Activated CD8-positive, alpha-beta T cell treated with anti-CD3 and anti-CD28 coated beads for 36 hours (primary cell): Measurements from ENCODE around the gene RSRC1. TPM values are rescaled to one million over a fixed set of nuclear protein-coding genes. Genes with fewer than 3 reads are reported as not detected.

Source experiments
- ATAC-seq: fragments of 200-7000 bp; cut with Tn5 transposase; one replicate; pipeline ENCODE4 v1.10.0; 2021; ENCODE audit warnings: mild to moderate bottlenecking, moderate library complexity
- CTCF ChIA-PET: fragments of 350-600 bp; sonication (Branson Sonifier 250); formaldehyde crosslinking; loops from one replicate; lab custom pipeline; 2021; ENCODE audit warnings: antibody characterized with exemption; lab: Charles Lee
- POLR2A ChIA-PET: fragments of 350-600 bp; sonication (Branson Sonifier 250); formaldehyde crosslinking; loops from one replicate; lab custom pipeline; 2021; ENCODE audit warnings: antibody characterized with exemption; lab: Charles Lee
- DNase-seq: peaks from one replicate; pipeline ENCODE4 v3.0.0-alpha.2; 2020
- H3K27ac Mint-ChIP-seq: one replicate; pipeline ENCODE4 v1.8.0; 2021; ENCODE audit warnings: mild to moderate bottlenecking, mixed read lengths
- H3K27me3 Mint-ChIP-seq: one replicate; pipeline ENCODE4 v1.8.0; 2021; ENCODE audit warnings: mixed read lengths
- H3K36me3 Mint-ChIP-seq: one replicate; pipeline ENCODE4 v1.8.0; 2021; ENCODE audit warnings: low read depth, mixed read lengths
- H3K4me1 Mint-ChIP-seq: one replicate; pipeline ENCODE4 v1.8.0; 2021; ENCODE audit warnings: low read depth, mixed read lengths
- H3K4me3 Mint-ChIP-seq: one replicate; pipeline ENCODE4 v1.8.0; 2021; ENCODE audit warnings: mild to moderate bottlenecking, moderate library complexity, mixed read lengths
- H3K9me3 Mint-ChIP-seq: one replicate; pipeline ENCODE4 v1.8.0; 2021; ENCODE audit warnings: mixed read lengths
- intact Hi-C: fragments of 100-400 bp; cut with micrococcal nuclease; formaldehyde crosslinking; loops from one replicate; pipeline ENCODE4 v1.10.0; 2022
- total RNA-seq, 2 experiments: library from RNA; stranded (reverse); gene quantifications; one replicate each; pipeline ENCODE4 v1.2.3, GENCODE V29; 2021
- TF ChIP-seq, protein P1 (sequence below): fragments of 200-600 bp; IDR thresholded peaks from one replicate; pipeline ENCODE4 v1.8.0; 2022; ENCODE audit warnings: antibody characterized with exemption, mild to moderate bottlenecking

The RSRC1 gene
- total RNA-seq, 2 experiments from 2014 or later = 37.9 to 44.7 TPM

DNA sequence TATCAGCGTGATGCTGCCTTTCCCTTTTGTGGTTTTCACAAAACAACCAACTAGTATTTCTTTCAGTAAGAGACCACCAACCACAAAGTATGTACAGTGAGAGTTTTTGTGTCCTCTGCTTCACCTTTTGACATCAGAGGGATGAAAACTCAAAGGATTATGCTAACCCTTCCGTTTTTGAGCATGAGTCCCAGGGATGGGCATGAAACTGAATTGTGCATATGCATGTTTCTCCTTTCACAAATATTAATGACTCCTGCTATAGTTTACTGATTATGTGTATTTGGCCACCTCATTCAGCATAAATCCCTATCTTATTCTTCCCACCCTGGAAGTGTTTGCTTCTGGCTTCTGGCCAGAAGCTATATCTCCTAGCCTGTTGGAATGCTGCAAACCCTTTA, 59.2 kb downstream of the RSRC1 start:
- ChIA-PET POLR2A (no interaction called here), CTCF (no interaction called here)
- Mint-ChIP-seq H3K9me3 (no peaks in the 10 kb centered on the region), H3K4me1 (peaks cover 8% of the 10 kb centered on the region), H3K4me3 (no peak overlapping the region), H3K27me3 (no peaks in the 10 kb centered on the region), H3K27ac (no peak overlapping the region), H3K36me3 (peaks cover 38% of the 10 kb centered on the region)
- DNase-seq (no peak), ATAC-seq (no peak)
- TF ChIP-seq, protein P1, sequence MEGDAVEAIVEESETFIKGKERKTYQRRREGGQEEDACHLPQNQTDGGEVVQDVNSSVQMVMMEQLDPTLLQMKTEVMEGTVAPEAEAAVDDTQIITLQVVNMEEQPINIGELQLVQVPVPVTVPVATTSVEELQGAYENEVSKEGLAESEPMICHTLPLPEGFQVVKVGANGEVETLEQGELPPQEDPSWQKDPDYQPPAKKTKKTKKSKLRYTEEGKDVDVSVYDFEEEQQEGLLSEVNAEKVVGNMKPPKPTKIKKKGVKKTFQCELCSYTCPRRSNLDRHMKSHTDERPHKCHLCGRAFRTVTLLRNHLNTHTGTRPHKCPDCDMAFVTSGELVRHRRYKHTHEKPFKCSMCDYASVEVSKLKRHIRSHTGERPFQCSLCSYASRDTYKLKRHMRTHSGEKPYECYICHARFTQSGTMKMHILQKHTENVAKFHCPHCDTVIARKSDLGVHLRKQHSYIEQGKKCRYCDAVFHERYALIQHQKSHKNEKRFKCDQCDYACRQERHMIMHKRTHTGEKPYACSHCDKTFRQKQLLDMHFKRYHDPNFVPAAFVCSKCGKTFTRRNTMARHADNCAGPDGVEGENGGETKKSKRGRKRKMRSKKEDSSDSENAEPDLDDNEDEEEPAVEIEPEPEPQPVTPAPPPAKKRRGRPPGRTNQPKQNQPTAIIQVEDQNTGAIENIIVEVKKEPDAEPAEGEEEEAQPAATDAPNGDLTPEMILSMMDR = no peak
- intact Hi-C loops = no loop called here

DNA sequence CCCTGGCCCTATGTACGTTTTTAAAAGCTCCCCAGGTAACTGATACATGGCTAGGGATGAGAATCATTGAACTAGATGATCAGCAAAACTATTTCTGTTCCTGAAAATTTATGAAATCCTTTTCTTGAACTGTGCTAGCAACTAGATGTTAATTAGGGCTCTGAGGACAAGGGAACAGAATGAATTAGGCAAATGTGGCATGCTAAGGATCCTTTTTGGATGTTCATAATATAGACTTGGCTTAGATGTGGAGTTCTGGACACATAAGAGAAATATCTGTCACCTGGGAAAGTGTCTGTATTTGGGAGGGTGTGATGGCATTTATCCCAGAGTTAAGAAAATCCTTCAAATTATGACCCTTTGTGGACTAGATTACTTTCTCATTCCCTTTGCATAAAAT, 71.2 kb downstream of the RSRC1 start:
- ATAC-seq = no peak
- intact Hi-C loops = no loop called here
- peaks cover 22% of the 10 kb centered on the region for H3K36me3 Mint-ChIP-seq
- peaks cover 7% of the 10 kb centered on the region for H3K9me3 Mint-ChIP-seq
- peaks cover 2% of the 10 kb centered on the region for H3K4me1 Mint-ChIP-seq
- no peak overlapping the region for H3K4me3 Mint-ChIP-seq
- TF ChIP-seq, protein P1 = no peak
- no peak overlapping the region for H3K27ac Mint-ChIP-seq
- ChIA-PET POLR2A (no interaction called here), CTCF (no interaction called here)
- no peak for DNase-seq
- no peaks in the 10 kb centered on the region for H3K27me3 Mint-ChIP-seq

DNA sequence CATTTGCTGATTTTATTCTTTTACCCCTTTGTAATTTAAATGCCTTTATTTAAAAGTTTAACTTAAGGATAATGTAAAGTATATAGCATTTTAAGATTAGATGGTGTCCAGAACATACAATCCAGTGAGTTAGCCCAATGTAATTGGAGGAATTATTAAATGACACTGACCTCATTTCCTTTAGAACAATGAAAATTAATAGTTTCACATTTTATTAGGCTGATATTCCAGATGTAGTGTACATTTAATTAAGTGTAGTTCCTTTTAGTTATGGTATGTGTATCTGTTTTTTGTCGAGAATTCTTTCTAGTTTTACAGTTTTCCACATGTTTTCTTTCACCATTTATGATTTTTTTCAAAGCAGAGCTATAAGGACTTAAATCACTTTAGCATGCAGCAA, 75.8 kb downstream of the RSRC1 start:
- Mint-ChIP-seq H3K9me3 (peaks cover 1% of the 10 kb centered on the region), H3K4me3 (no peak overlapping the region), H3K27me3 (no peaks in the 10 kb centered on the region), H3K4me1 (peaks cover 2% of the 10 kb centered on the region), H3K27ac (no peak overlapping the region), H3K36me3 (peaks cover 5% of the 10 kb centered on the region)
- intact Hi-C loops = no loop called here
- ChIA-PET POLR2A (no interaction called here), CTCF (no interaction called here)
- ATAC-seq (no peak), DNase-seq (no peak)
- TF ChIP-seq, protein P1 = no peak

DNA sequence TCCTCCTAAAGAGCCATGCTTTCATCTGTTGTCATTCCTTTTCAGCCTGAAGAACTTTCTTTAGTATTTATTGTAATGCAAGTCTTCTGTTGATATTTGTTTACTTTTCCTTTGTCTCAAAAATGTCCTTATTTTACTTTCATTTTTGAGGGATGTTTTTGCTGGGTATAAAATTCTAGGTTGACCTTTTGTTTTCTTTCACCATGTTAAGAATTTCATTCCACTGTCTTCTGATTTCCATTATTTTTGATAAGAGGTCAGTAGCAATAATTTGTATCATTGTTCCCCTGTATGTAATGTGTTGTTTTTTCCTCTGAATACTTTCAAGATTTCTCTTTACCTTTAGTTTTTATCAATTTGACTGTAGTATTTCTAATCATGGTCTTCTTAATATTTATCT, 91.1 kb downstream of the RSRC1 start:
- intact Hi-C loops = no loop called here
- ATAC-seq (no peak), DNase-seq (no peak)
- Mint-ChIP-seq H3K27me3 (no peaks in the 10 kb centered on the region), H3K27ac (no peak overlapping the region), H3K4me3 (no peak overlapping the region), H3K9me3 (peaks cover 32% of the 10 kb centered on the region), H3K4me1 (no peaks in the 10 kb centered on the region), H3K36me3 (peaks cover 60% of the 10 kb centered on the region)
- TF ChIP-seq, protein P1 = no peak
- ChIA-PET POLR2A (no interaction called here), CTCF (no interaction called here)

DNA sequence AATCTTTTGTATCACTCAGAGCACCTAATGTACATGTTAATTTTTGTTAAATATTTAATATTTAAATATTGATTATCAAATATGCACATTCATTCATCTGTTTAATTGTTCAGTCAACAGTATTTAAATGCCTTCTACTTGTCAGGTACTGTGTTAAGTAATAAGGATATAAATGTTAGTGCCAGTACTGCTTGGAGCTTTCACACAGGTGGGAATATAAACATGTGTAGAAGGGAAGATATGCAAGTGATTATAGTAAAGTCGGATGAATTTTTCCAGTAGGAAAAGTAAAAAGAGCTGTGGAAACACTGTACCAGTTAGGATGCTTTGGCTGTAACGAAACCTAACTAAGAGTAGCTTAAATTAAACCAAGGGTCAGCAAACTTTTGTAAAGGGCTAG, 95.4 kb downstream of the RSRC1 start:
- H3K27ac Mint-ChIP-seq = no peak overlapping the region
- H3K4me1 Mint-ChIP-seq = no peaks in the 10 kb centered on the region
- ChIA-PET POLR2A (no interaction called here), CTCF (no interaction called here)
- ATAC-seq (no peak), DNase-seq (no peak)
- intact Hi-C loops = no loop called here
- H3K27me3 Mint-ChIP-seq = no peaks in the 10 kb centered on the region
- H3K4me3 Mint-ChIP-seq = no peak overlapping the region
- peaks cover 32% of the 10 kb centered on the region for H3K36me3 Mint-ChIP-seq
- TF ChIP-seq, protein P1 = no peak
- H3K9me3 Mint-ChIP-seq = peaks cover 13% of the 10 kb centered on the region
